Activated T-helper 2 cell treated with anti-CD3 and anti-CD28 coated beads, Interferon-gamma antibody, Interleukin-2, Interleukin-4, amounts not matched to agents 10 μg/mL and 5 μg/mL and 100 μg/mL, durations not matched to agents 14 hours and 24 hours and 36 hours (primary cell): Measurements from ENCODE around the gene USP49. TPM values are rescaled to one million over a fixed set of nuclear protein-coding genes. Genes with fewer than 3 reads are reported as not detected.
A peak's percentile ranks its signal among the peaks of the same experiment; 100 is the strongest.

Experiments used
- DNase-seq: peaks from one replicate; pipeline ENCODE4 v3.0.0; 2021; ENCODE audit warnings: low spot score
- H3K27ac Mint-ChIP-seq: one replicate; pipeline ENCODE4 v1.8.0; 2021; ENCODE audit warnings: mixed read lengths
- H3K27me3 Mint-ChIP-seq: one replicate; pipeline ENCODE4 v1.8.0; 2021; ENCODE audit warnings: low read depth, mixed read lengths
- H3K36me3 Mint-ChIP-seq: one replicate; pipeline ENCODE4 v1.8.0; 2021; ENCODE audit warnings: low read depth, mixed read lengths
- H3K4me1 Mint-ChIP-seq: one replicate; pipeline ENCODE4 v1.8.0; 2021; ENCODE audit warnings: low read depth, mixed read lengths
- H3K4me3 Mint-ChIP-seq: one replicate; pipeline ENCODE4 v1.8.0; 2021; ENCODE audit warnings: low read depth, mild to moderate bottlenecking, moderate library complexity, mixed read lengths
- H3K9me3 Mint-ChIP-seq: one replicate; pipeline ENCODE4 v1.8.0; 2021; ENCODE audit warnings: mixed read lengths
- intact Hi-C: fragments of 100-400 bp; cut with micrococcal nuclease; formaldehyde crosslinking; loops from one replicate; pipeline ENCODE4 v1.15.1; 2023
- total RNA-seq: library from RNA; stranded (reverse); gene quantifications from 2 replicates; pipeline ENCODE4 v1.2.3, GENCODE V29; 2022

USP49 gene
- total RNA-seq, 1 donor from 2014 or later = 6.4 TPM

DNA sequence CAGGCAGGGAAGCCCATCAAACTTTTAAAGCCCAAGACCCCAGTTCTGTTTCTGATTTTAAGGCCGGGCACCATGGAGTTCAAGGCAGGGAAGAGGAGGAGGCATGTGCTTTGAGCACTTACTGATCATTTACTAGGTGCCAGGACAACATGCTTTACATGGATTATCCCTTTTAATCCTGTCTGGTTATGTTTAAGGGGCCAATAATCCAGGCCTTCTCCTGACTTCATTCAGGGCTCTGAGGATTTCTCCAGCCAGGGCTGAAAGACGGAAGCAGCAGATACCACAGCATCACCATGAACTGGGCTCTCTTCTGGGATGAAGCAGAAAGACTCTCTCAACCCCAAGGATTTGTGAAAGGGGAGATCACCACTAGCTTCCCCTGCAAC lies 42.3 kb upstream of the USP49 start:
- peaks cover 72% of the 10 kb centered on the region for H3K36me3 Mint-ChIP-seq
- peak overlapping the region; percentile 93 for H3K4me3 Mint-ChIP-seq
- peaks cover 65% of the 10 kb centered on the region for H3K4me1 Mint-ChIP-seq
- intact Hi-C loops = loop anchor here (2.0 kb wide), 3 partner anchors 33 to 91 kb away; partner anchors contain the start of gene USP49
- H3K9me3 Mint-ChIP-seq = no peaks in the 10 kb centered on the region
- H3K27me3 Mint-ChIP-seq = no peaks in the 10 kb centered on the region
- no peak for DNase-seq
- peak overlapping the region; percentile 66 for H3K27ac Mint-ChIP-seq

DNA sequence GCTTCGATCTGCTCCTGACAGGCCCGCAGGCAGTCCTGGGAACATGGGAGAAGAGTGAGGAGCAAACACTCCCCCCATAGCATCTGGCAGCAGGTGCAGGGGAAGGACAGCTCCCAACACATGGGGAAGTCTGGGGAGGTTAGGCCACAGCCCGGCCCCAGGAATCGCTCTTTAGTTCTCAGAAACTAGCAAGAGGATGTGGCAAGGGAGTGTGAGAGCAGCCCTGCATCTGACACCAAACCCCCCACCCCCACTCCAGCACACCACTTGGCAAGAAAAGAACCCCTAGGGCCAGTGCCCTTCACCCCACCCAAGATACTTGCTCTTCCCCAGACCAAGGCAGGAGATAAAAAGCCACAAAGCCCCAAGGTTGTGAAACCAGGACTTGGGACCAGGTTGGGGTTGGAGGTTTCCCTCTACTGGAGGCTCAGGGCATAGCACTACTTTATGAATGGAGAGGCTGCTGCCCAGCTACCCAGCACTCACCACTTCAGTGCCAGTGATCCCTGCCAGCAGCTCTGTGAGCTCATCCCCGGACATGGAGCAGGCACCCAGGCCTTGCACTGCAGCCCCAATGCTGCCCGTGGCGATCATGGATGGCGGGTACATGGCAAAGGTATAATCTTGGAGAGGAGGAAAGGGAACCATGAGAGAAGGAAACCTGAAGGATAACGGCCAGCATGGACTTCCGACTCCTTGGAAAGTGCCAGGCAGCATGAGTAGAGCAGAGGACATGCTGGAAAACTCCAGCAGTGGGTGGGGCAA lies 41.1 kb upstream of the USP49 start:
- Mint-ChIP-seq H3K36me3 (peaks cover 84% of the 10 kb centered on the region), H3K27me3 (no peaks in the 10 kb centered on the region), H3K9me3 (no peaks in the 10 kb centered on the region), H3K4me1 (peaks cover 67% of the 10 kb centered on the region), H3K4me3 (peak overlapping the region; percentile 86), H3K27ac (peak overlapping the region; percentile 83)
- intact Hi-C loops = loop anchor here (1.0 to 2.0 kb wide), 8 partner anchors 15 to 150 kb away; partner anchors contain the start of genes BYSL, MED20 and USP49
- peak; percentile 89 for DNase-seq

DNA sequence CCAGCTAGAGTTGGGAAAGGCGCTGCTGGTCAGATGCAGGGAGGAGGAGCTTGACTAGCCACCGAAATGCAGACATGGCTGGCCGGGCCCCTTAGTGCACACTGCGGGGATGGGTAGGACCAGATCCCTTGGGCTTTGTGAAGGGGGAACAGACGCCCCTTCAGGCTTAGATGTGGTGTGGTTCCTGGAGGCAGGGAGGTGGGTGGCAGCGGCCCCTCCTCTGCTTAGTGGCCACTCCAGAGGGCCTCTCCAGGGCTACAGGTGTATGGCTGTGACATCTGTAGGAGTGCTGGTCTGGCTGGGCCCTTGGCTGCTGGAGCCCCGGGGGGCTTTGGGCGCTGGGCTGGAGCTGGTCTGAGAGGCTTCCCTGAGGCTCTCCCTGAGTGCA lies 40.5 kb upstream of the USP49 start:
- peak overlapping the region; percentile 86 for H3K4me3 Mint-ChIP-seq
- no peak for DNase-seq
- no peaks in the 10 kb centered on the region for H3K9me3 Mint-ChIP-seq
- intact Hi-C loops = loop anchor here (1.0 to 2.0 kb wide), 8 partner anchors 14 to 149 kb away; partner anchors contain the start of genes BYSL, MED20 and USP49
- peak overlapping the region; percentile 83 for H3K27ac Mint-ChIP-seq
- peaks cover 67% of the 10 kb centered on the region for H3K4me1 Mint-ChIP-seq
- no peaks in the 10 kb centered on the region for H3K27me3 Mint-ChIP-seq
- peaks cover 89% of the 10 kb centered on the region for H3K36me3 Mint-ChIP-seq

DNA sequence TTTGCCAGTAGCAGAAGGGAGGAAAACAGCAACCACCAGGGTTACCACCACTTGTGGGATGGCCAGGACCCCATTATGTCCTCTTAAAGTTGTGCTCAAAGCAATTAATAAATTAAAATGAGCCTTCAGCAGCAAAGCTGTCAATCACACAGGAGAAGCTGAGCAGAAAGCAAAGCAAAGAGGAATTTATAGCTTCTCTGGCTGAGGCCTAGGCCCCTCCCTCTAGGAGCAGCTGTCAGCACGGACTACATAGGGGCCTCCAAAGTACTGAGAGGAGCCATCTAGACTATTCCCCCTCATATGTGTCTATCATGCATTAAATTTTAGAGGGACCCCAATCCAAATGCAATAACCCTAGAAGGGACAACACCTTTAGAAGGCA lies 40.0 kb upstream of the USP49 start:
- peak overlapping the region; percentile 83 for H3K27ac Mint-ChIP-seq
- DNase-seq = no peak

DNA sequence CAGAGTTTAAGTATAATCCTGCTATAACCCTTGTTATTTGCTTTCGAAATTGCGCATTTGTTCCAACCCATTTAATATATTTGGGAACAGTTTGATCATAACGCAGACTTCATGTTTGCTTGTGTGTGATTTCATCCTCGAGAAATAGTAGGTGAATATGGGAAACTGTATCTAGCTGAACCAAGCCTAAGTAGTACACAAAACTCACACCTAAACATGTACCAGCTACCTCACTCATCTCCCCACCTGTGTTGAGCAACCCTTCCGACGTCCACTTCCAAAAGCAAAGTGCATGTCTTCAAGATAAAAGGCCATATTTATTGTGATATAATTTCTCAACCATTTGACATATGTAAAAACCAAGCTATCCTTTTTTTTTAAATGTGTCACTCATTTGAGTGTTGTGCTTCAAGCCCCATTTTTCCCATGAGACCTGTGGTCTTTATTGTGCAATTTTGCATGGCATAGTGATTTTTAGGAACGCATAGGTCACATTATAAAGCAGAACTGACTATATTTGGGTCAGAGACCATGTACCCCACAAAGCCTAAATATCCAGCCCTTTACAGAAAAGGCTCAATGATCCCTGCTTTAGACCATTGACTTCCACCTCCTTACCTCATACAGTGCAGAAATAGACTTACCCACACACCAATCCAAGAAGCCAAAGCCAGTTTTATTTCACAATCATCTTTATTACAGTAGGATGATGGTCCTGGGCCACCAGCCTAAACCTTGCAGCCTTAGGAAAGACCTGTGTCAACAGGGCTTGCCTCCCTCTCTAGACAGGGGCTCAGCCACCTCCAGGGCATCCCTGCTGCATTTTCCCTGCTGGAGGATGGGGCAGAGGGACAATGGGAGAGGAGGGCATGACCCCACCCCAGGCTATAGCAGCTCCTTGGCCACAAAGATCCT lies 39.4 kb upstream of the USP49 start:
- H3K4me1 Mint-ChIP-seq = peaks cover 59% of the 10 kb centered on the region
- no peak overlapping the region for H3K4me3 Mint-ChIP-seq

More for the DNA sequence above, 40.0 kb upstream of the USP49 start:
- no peaks in the 10 kb centered on the region for H3K27me3 Mint-ChIP-seq
- intact Hi-C loops = no loop called here
- peaks cover 64% of the 10 kb centered on the region for H3K4me1 Mint-ChIP-seq
- no peaks in the 10 kb centered on the region for H3K9me3 Mint-ChIP-seq
- H3K36me3 Mint-ChIP-seq = peaks cover 87% of the 10 kb centered on the region
- peak overlapping the region; percentile 86 for H3K4me3 Mint-ChIP-seq

DNA sequence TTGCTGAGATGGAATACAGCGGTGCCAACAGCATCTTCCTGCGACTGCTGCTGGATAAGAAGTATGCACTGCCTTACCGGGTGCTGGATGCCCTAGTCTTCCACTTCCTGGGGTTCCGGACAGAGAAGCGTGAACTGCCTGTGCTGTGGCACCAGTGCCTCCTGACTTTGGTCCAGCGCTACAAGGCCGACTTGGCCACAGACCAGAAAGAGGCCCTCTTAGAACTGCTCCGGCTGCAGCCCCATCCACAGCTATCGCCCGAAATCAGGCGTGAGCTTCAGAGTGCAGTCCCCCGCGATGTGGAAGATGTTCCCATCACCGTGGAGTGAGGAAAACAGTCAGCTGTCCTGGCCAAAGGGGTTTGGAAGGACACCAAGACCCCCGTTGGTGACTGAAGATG lies 37.2 kb upstream of the USP49 start:
- peaks cover 37% of the 10 kb centered on the region for H3K4me1 Mint-ChIP-seq

More for the DNA sequence above, 39.4 kb upstream of the USP49 start:
- intact Hi-C loops = no loop called here
- DNase-seq = no peak
- Mint-ChIP-seq H3K27ac (peak overlapping the region; percentile 18), H3K27me3 (no peaks in the 10 kb centered on the region), H3K9me3 (no peaks in the 10 kb centered on the region), H3K36me3 (peaks cover 87% of the 10 kb centered on the region)

DNA sequence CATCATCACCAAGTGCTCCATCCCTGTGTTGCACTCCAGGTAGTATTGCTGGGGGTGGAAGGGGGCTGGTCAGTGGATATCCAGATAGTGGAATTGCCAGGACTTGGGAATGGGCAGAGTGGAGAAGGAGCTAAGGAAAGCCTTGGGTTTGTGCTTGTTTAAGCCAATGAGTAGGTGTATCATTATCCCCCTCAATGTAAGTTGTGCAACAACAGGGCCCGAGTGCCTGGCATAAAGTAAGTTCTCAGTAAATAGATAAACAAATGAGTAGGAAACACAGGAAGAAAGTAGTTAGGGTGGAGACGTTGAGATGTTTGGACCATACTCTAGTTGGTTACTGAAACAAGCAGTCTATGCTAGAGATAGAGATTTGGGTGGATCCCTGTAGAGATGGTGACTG lies 36.6 kb upstream of the USP49 start:
- no peak for DNase-seq
- H3K36me3 Mint-ChIP-seq = peaks cover 82% of the 10 kb centered on the region
- H3K4me1 Mint-ChIP-seq = peaks cover 32% of the 10 kb centered on the region
- intact Hi-C loops = no loop called here
- H3K9me3 Mint-ChIP-seq = no peaks in the 10 kb centered on the region
- H3K4me3 Mint-ChIP-seq = no peak overlapping the region
- H3K27me3 Mint-ChIP-seq = no peaks in the 10 kb centered on the region
- peak overlapping the region; percentile 13 for H3K27ac Mint-ChIP-seq

More for the DNA sequence above, 37.2 kb upstream of the USP49 start:
- H3K27ac Mint-ChIP-seq = no peak overlapping the region
- DNase-seq = no peak
- intact Hi-C loops = no loop called here
- H3K9me3 Mint-ChIP-seq = no peaks in the 10 kb centered on the region
- H3K27me3 Mint-ChIP-seq = no peaks in the 10 kb centered on the region
- H3K4me3 Mint-ChIP-seq = no peak overlapping the region
- peaks cover 84% of the 10 kb centered on the region for H3K36me3 Mint-ChIP-seq

DNA sequence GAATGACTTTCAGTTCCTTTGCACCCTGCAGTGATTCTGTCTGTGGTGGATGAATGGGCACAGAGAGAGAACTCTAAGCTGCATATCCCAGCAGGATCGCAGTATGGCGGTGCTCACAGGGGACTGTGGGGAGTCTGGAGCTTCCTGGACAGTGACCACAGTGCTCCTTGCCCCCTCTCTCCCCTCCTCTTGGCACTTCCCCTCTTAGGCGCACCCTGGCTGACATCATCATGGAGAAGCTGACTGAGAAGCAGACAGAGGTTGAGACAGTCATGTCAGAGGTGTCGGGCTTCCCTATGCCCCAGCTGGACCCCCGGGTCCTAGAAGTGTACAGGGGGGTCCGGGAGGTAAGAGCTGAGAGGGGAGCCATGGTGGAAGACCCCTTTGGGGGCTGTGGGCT lies 34.7 kb upstream of the USP49 start:
- Mint-ChIP-seq H3K27me3 (no peaks in the 10 kb centered on the region), H3K36me3 (peaks cover 71% of the 10 kb centered on the region), H3K4me1 (peaks cover 19% of the 10 kb centered on the region), H3K4me3 (no peak overlapping the region), H3K27ac (no peak overlapping the region), H3K9me3 (no peaks in the 10 kb centered on the region)
- intact Hi-C loops = no loop called here
- DNase-seq = no peak

DNA sequence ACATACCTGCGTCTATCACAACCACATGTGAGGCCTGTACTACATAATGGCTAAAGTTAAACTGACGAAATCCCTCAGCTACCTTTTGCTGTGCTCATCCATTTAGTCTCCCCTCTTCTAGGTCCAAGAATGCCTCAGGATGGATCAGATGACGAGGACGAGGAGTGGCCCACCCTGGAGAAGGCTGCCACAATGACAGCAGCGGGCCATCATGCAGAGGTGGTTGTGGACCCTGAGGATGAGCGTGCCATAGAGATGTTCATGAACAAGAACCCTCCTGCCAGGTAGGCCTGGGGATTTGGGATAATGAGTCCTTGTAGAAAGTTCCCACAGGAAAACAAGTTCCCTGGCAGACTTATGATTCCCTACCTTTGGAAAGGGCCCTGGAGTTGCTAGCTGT lies 32.1 kb upstream of the USP49 start:
- intact Hi-C loops = no loop called here
- Mint-ChIP-seq H3K4me3 (no peak overlapping the region), H3K36me3 (peaks cover 72% of the 10 kb centered on the region), H3K4me1 (peaks cover 30% of the 10 kb centered on the region), H3K9me3 (no peaks in the 10 kb centered on the region), H3K27ac (no peak overlapping the region), H3K27me3 (no peaks in the 10 kb centered on the region)
- DNase-seq = no peak

DNA sequence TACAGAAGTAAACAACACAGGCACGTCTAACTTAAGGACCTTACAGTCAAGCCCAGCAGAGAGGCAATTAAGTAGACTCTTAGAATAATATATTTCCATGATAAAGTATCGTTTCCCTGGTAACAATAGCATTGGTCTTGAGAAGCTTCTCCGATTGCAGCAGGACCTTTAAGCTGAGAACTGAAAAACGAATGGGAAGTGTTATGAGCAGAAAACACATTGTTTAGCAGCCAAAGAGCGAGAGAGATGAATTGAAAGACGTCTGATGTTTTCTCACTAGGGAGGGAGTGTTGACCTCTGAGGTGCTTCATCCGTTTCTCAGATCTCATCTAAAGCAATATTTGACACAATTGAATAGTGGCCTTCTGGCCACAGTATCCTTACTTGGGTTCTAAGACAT lies 27.0 kb upstream of the USP49 start:
- H3K4me1 Mint-ChIP-seq = peaks cover 41% of the 10 kb centered on the region
- H3K27me3 Mint-ChIP-seq = no peaks in the 10 kb centered on the region
- H3K4me3 Mint-ChIP-seq = peak overlapping the region; percentile 97
- no peaks in the 10 kb centered on the region for H3K9me3 Mint-ChIP-seq
- intact Hi-C loops = loop anchor here (5.0 kb wide), 1 partner anchor 850 kb away; the partner anchor contains the start of genes NFYA and OARD1
- H3K27ac Mint-ChIP-seq = peak overlapping the region; percentile 98
- H3K36me3 Mint-ChIP-seq = peaks cover 32% of the 10 kb centered on the region
- DNase-seq = no peak

DNA sequence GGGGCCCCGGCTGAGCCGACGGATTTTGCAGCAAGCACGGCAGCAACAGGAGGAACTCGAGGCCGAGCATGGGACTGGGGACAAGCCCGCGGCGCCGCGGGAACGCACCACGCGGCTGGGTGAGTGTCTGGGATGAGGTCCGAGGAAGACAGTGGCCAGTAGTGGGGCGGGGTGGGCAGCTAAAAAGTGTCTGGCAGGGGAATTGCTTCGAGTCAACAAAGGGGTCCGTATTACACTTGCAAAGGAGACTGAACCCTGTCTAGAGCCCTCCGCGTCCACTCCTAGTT lies 26.5 kb upstream of the USP49 start:
- peak overlapping the region; percentile 97 for H3K4me3 Mint-ChIP-seq
- H3K9me3 Mint-ChIP-seq = no peaks in the 10 kb centered on the region
- intact Hi-C loops = loop anchor here (1.0 to 5.0 kb wide), 8 partner anchors 15 to 849 kb away; partner anchors contain the start of genes CCND3, NFYA, OARD1 and TAF8
- peaks cover 32% of the 10 kb centered on the region for H3K36me3 Mint-ChIP-seq
- peak overlapping the region; percentile 98 for H3K27ac Mint-ChIP-seq
- DNase-seq = no peak
- H3K4me1 Mint-ChIP-seq = peaks cover 42% of the 10 kb centered on the region
- no peaks in the 10 kb centered on the region for H3K27me3 Mint-ChIP-seq

DNA sequence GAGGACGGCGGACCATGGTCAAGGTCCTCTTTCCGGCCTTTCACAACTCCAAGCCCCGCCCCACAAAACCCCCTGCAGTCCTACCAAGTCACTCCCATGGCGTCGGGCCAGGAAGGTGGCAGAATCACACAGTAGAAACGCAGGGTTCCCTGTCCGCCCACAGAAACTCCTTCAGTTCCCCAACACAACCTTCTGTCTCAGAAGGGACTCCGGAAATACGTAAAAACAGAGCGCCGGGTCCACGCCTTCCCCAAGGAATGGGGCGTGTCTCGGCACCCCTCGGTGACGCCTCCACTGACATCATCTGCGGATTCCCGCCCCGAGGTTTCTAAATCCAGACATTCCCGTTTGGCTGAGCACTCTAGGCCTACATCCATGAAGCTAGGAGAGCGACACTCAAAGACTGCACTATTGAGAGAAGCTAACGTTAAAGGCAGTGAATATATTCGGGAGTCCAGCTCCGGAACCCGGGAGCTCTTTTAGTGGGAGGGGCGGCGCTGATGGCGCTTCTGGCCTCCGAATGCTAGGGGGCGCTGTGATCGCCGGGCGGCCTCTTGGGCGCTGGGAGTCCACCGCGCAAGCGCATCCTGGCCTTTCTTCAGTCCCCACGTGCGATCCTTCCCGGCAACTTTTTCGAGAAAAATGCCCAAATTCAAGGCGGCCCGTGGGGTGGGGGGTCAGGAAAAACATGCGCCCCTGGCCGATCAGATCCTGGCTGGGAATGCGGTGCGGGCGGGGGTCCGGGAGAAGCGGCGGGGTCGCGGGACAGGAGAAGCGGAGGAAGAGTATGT lies 25.9 kb upstream of the USP49 start, which contains the start of the genes BYSL and MED20:
Gene BYSL (plus strand): TSS at position 579 of the 791 bp plus-strand sequence. CDS start 64 bp downstream, at position 643.
Gene MED20 (minus strand): TSS at position 219 of the 791 bp plus-strand sequence. CDS start 121 bp downstream, at position 98.
- peak within 1 kb of the TSS; percentile 98 for H3K27ac Mint-ChIP-seq
- peak within 1 kb of the TSS; percentile 97 for H3K4me3 Mint-ChIP-seq
- H3K36me3 Mint-ChIP-seq = peaks cover 35% of the 10 kb centered on the region
- H3K9me3 Mint-ChIP-seq = no peaks in the 10 kb centered on the region
- peak; percentile 90 for DNase-seq
- no peaks in the 10 kb centered on the region for H3K27me3 Mint-ChIP-seq
- intact Hi-C loops = loop anchor here (1.0 to 5.0 kb wide), 8 partner anchors 15 to 849 kb away; partner anchors contain the start of genes CCND3, NFYA, OARD1 and TAF8
- peaks cover 45% of the 10 kb centered on the region for H3K4me1 Mint-ChIP-seq
